Epithelial cell of umbilical artery (primary cell): ENCODE measurements around the gene PCBP1. TPM values are rescaled to one million over a fixed set of nuclear protein-coding genes. Genes with fewer than 3 reads are reported as not detected.

ENCODE experiments used
- total RNA-seq: library from RNA; depleted of rRNA; stranded (reverse); fragments of >200 nt; gene quantifications from 2 replicates; pipeline ENCODE4 v1.2.3, GENCODE V29; 2014

PCBP1 gene
- 26.7 and 31.5 TPM in 2 replicates for total RNA-seq

GRCh38 chr2:70086838-70087701, at the start of gene PCBP1:
TSS of gene PCBP1 (plus strand) at chr2:70087477. CDS start at chr2:70087744, 267 bp downstream.

Other genes starting within 250 kb of the PCBP1 start
- 48.0 and 49.7 TPM in 2 replicates for gene SNRNP27, start 193.5 kb upstream of the PCBP1 start, total RNA-seq
- gene MXD1, start 172.4 kb upstream of the PCBP1 start, total RNA-seq: 2.3 and 4.1 TPM in 2 replicates
- 0.32 TPM in 1 of 2 replicates, not detected in the other for gene ASPRV1, start 125.8 kb upstream of the PCBP1 start, total RNA-seq
- gene C2orf42, start 103.5 kb downstream of the PCBP1 start, total RNA-seq: 11.0 and 16.7 TPM in 2 replicates
- 87.4 and 122 TPM in 2 replicates for gene TIA1, start 161.2 kb downstream of the PCBP1 start, total RNA-seq
- gene PCYOX1, start 170.7 kb downstream of the PCBP1 start, total RNA-seq: 22.7 and 29.0 TPM in 2 replicates
- 302 and 394 TPM in 2 replicates for gene SNRPG, start 206.3 kb downstream of the PCBP1 start, total RNA-seq
- 37.8 and 45.1 TPM in 2 replicates for gene FAM136A, start 214.6 kb downstream of the PCBP1 start, total RNA-seq